Neural crest cell (in vitro differentiated cells): ENCODE measurements around the gene KLHL30. TPM values are rescaled to one million over a fixed set of nuclear protein-coding genes. Genes with fewer than 3 reads are reported as not detected.

Experiments
- DNase-seq: peaks from one replicate; pipeline ENCODE4 v3.0.0; 2021; ENCODE audit warnings: low read depth, mixed read lengths, low spot score
- H3K27ac Mint-ChIP-seq: one replicate; pipeline ENCODE4 v1.8.0; 2021; ENCODE audit warnings: mild to moderate bottlenecking, mixed read lengths; ENCODE audit not compliant: unreplicated experiment
- H3K27me3 Mint-ChIP-seq: 2 replicates; pipeline ENCODE4 v1.8.0; 2021; ENCODE audit warnings: low read depth, mild to moderate bottlenecking, mixed read lengths
- H3K36me3 Mint-ChIP-seq: 2 replicates; pipeline ENCODE4 v1.8.0; 2021; ENCODE audit warnings: low read depth, mild to moderate bottlenecking, mixed read lengths
- H3K4me1 Mint-ChIP-seq: 2 replicates; pipeline ENCODE4 v1.8.0; 2021; ENCODE audit warnings: mixed read lengths
- H3K4me3 Mint-ChIP-seq: one replicate; pipeline ENCODE4 v1.8.0; 2021; ENCODE audit warnings: mild to moderate bottlenecking, mixed read lengths
- H3K9me3 Mint-ChIP-seq: 2 replicates; pipeline ENCODE4 v1.8.0; 2021; ENCODE audit warnings: mixed read lengths
- CTCF ChIP-seq: fragments of 200-600 bp; sonication (generic); conservative IDR thresholded peaks from 2 replicates; pipeline ENCODE4 v1.5.0; 2021; ENCODE audit warnings: antibody characterized with exemption, mild to moderate bottlenecking
- total RNA-seq: library from RNA; stranded (reverse); gene quantifications from 2 replicates; pipeline ENCODE4 v1.2.1, GENCODE V29; 2021

Gene KLHL30
- total RNA-seq, 1 donor from 2014 or later = 0.23 TPM

- Mint-ChIP-seq H3K27ac (peak overlapping the region; percentile 81), H3K27me3 (peaks cover 3% of the 10 kb centered on the region), H3K36me3 (peaks cover 23% of the 10 kb centered on the region), H3K4me1 (no peaks in the 10 kb centered on the region), H3K9me3 (no peaks in the 10 kb centered on the region), H3K4me3 (no peak overlapping the region)
- no peak for TF ChIP-seq CTCF
- DNase-seq = no peak
Observed at GRCh38 chr2:238171575-238172187, 33.2 kb downstream of the KLHL30 start.

GRCh38 chr2:238172439-238172838 is 34.0 kb downstream of the KLHL30 start:
- Mint-ChIP-seq H3K27ac (peak overlapping the region; percentile 83), H3K36me3 (peaks cover 28% of the 10 kb centered on the region), H3K4me1 (no peaks in the 10 kb centered on the region), H3K27me3 (peaks cover 3% of the 10 kb centered on the region), H3K9me3 (no peaks in the 10 kb centered on the region), H3K4me3 (no peak overlapping the region)
- no peak for DNase-seq
- TF ChIP-seq CTCF = no peak

- H3K4me1 Mint-ChIP-seq = no peaks in the 10 kb centered on the region
- H3K9me3 Mint-ChIP-seq = no peaks in the 10 kb centered on the region
- no peaks in the 10 kb centered on the region for H3K27me3 Mint-ChIP-seq
- peak; percentile 40 for TF ChIP-seq CTCF
- H3K4me3 Mint-ChIP-seq = no peak overlapping the region
- H3K27ac Mint-ChIP-seq = no peak overlapping the region
- no peak for DNase-seq
- peaks cover 30% of the 10 kb centered on the region for H3K36me3 Mint-ChIP-seq
Observed at GRCh38 chr2:238173692-238174091, 35.2 kb downstream of the KLHL30 start.

- Mint-ChIP-seq H3K27me3 (no peaks in the 10 kb centered on the region), H3K4me1 (no peaks in the 10 kb centered on the region), H3K36me3 (peaks cover 33% of the 10 kb centered on the region), H3K9me3 (no peaks in the 10 kb centered on the region), H3K4me3 (no peak overlapping the region), H3K27ac (no peak overlapping the region)
- DNase-seq = no peak
- TF ChIP-seq CTCF = no peak
Observed at GRCh38 chr2:238174291-238174690, 35.8 kb downstream of the KLHL30 start.

GRCh38 chr2:238174701-238175100 is 36.2 kb downstream of the KLHL30 start:
- no peaks in the 10 kb centered on the region for H3K27me3 Mint-ChIP-seq

More at GRCh38 chr2:238174701-238175100, 36.2 kb downstream of the KLHL30 start:
- H3K27ac Mint-ChIP-seq = no peak overlapping the region
- no peak overlapping the region for H3K4me3 Mint-ChIP-seq
- no peaks in the 10 kb centered on the region for H3K4me1 Mint-ChIP-seq
- no peak for TF ChIP-seq CTCF
- no peak for DNase-seq
- H3K36me3 Mint-ChIP-seq = peaks cover 33% of the 10 kb centered on the region
- no peaks in the 10 kb centered on the region for H3K9me3 Mint-ChIP-seq
